Activated T-cell treated with anti-CD3 and anti-CD28 coated beads, Interleukin-2, amount 50 U/mL, for 4 hours (primary cell): ENCODE data around the gene PXK. TPM values are rescaled to one million over a fixed set of nuclear protein-coding genes. Genes with fewer than 3 reads are reported as not detected.

ENCODE experiments used
- ATAC-seq, 2 donors: fragments of 200-7000 bp; cut with Tn5 transposase; one replicate each; pipeline ENCODE4 v1.10.0; 2021
- DNase-seq: peaks from one replicate; pipeline ENCODE4 v3.0.0-alpha.2; 2020
- H3K27me3 Mint-ChIP-seq: one replicate; pipeline ENCODE4 v1.8.0; 2021; ENCODE audit warnings: low read depth, mixed read lengths
- H3K36me3 Mint-ChIP-seq: one replicate; pipeline ENCODE4 v1.8.0; 2022; ENCODE audit warnings: mixed read lengths; ENCODE audit not compliant: insufficient read depth
- H3K4me1 Mint-ChIP-seq: one replicate; pipeline ENCODE4 v1.8.0; 2021; ENCODE audit warnings: low read depth, mixed read lengths
- H3K4me3 Mint-ChIP-seq: one replicate; pipeline ENCODE4 v1.8.0; 2021; ENCODE audit warnings: mild to moderate bottlenecking, moderate library complexity, mixed read lengths
- H3K9me3 Mint-ChIP-seq: one replicate; pipeline ENCODE4 v1.8.0; 2021; ENCODE audit warnings: mixed read lengths
- total RNA-seq, 3 donors: library from RNA; stranded (reverse); gene quantifications; one replicate each; pipeline ENCODE4 v1.2.1, GENCODE V29; 2021

Gene PXK
- total RNA-seq, 3 donors from 2014 or later, result 30.1 to 40.2 (median 32.2) TPM

GRCh38 chr3:58370407-58370806 lies 37.7 kb downstream of the PXK start:
- ATAC-seq (no peak), DNase-seq (no peak)
- no peaks in the 10 kb centered on the region for H3K27me3 Mint-ChIP-seq
- no peak overlapping the region for H3K4me3 Mint-ChIP-seq
- H3K4me1 Mint-ChIP-seq, result peaks cover 4% of the 10 kb centered on the region
- H3K9me3 Mint-ChIP-seq, result no peaks in the 10 kb centered on the region
- H3K36me3 Mint-ChIP-seq, result peaks cover 22% of the 10 kb centered on the region

GRCh38 chr3:58371754-58372153 lies 39.1 kb downstream of the PXK start:
- H3K27me3 Mint-ChIP-seq, result no peaks in the 10 kb centered on the region
- H3K4me1 Mint-ChIP-seq, result no peaks in the 10 kb centered on the region
- ATAC-seq (no peak), DNase-seq (no peak)
- H3K36me3 Mint-ChIP-seq, result peaks cover 13% of the 10 kb centered on the region
- no peak overlapping the region for H3K4me3 Mint-ChIP-seq
- H3K9me3 Mint-ChIP-seq, result no peaks in the 10 kb centered on the region

GRCh38 chr3:58375254-58375653 lies 42.6 kb downstream of the PXK start:
- Mint-ChIP-seq H3K4me1 (no peaks in the 10 kb centered on the region), H3K9me3 (no peaks in the 10 kb centered on the region), H3K36me3 (peaks cover 7% of the 10 kb centered on the region), H3K4me3 (no peak overlapping the region), H3K27me3 (no peaks in the 10 kb centered on the region)
- ATAC-seq (no peak), DNase-seq (no peak)

GRCh38 chr3:58377168-58377567 lies 44.5 kb downstream of the PXK start:
- peaks cover 7% of the 10 kb centered on the region for H3K36me3 Mint-ChIP-seq
- no peaks in the 10 kb centered on the region for H3K27me3 Mint-ChIP-seq
- ATAC-seq, result no peak
- H3K4me1 Mint-ChIP-seq, result no peaks in the 10 kb centered on the region
- H3K9me3 Mint-ChIP-seq, result no peaks in the 10 kb centered on the region
- H3K4me3 Mint-ChIP-seq, result no peak overlapping the region
- DNase-seq, result no peak

GRCh38 chr3:58377750-58378149 lies 45.1 kb downstream of the PXK start:
- DNase-seq (no peak), ATAC-seq (no peak)
- Mint-ChIP-seq H3K36me3 (peaks cover 7% of the 10 kb centered on the region), H3K4me1 (no peaks in the 10 kb centered on the region), H3K9me3 (no peaks in the 10 kb centered on the region), H3K27me3 (no peaks in the 10 kb centered on the region), H3K4me3 (no peak overlapping the region)

- ATAC-seq (no peak), DNase-seq (no peak)
- Mint-ChIP-seq H3K36me3 (peaks cover 8% of the 10 kb centered on the region), H3K9me3 (no peaks in the 10 kb centered on the region), H3K27me3 (no peaks in the 10 kb centered on the region), H3K4me3 (no peak overlapping the region), H3K4me1 (no peaks in the 10 kb centered on the region)
Measured at GRCh38 chr3:58379351-58380073, 46.8 kb downstream of the PXK start.

GRCh38 chr3:58383476-58383875 lies 50.8 kb downstream of the PXK start:
- no peak overlapping the region for H3K4me3 Mint-ChIP-seq
- DNase-seq (no peak), ATAC-seq (no peak)
- no peaks in the 10 kb centered on the region for H3K9me3 Mint-ChIP-seq
- peaks cover 8% of the 10 kb centered on the region for H3K36me3 Mint-ChIP-seq
- no peaks in the 10 kb centered on the region for H3K4me1 Mint-ChIP-seq
- H3K27me3 Mint-ChIP-seq, result no peaks in the 10 kb centered on the region

- H3K36me3 Mint-ChIP-seq, result peaks cover 8% of the 10 kb centered on the region
- no peaks in the 10 kb centered on the region for H3K4me1 Mint-ChIP-seq
- no peak overlapping the region for H3K4me3 Mint-ChIP-seq
- no peaks in the 10 kb centered on the region for H3K9me3 Mint-ChIP-seq
- ATAC-seq, result no peak
- no peak for DNase-seq
- H3K27me3 Mint-ChIP-seq, result no peaks in the 10 kb centered on the region
Measured at GRCh38 chr3:58383904-58384303, 51.2 kb downstream of the PXK start.

- no peaks in the 10 kb centered on the region for H3K27me3 Mint-ChIP-seq
- peaks cover 8% of the 10 kb centered on the region for H3K36me3 Mint-ChIP-seq
- ATAC-seq, result no peak
Measured at GRCh38 chr3:58384381-58385090, 51.8 kb downstream of the PXK start.

GRCh38 chr3:58386626-58387365 lies 54.1 kb downstream of the PXK start:
- Mint-ChIP-seq H3K4me1 (no peaks in the 10 kb centered on the region), H3K27me3 (no peaks in the 10 kb centered on the region), H3K36me3 (peaks cover 19% of the 10 kb centered on the region), H3K9me3 (no peaks in the 10 kb centered on the region), H3K4me3 (no peak overlapping the region)
- DNase-seq (no peak), ATAC-seq (no peak)

More at GRCh38 chr3:58384381-58385090, 51.8 kb downstream of the PXK start:
- no peak for DNase-seq
- Mint-ChIP-seq H3K4me3 (no peak overlapping the region), H3K4me1 (no peaks in the 10 kb centered on the region), H3K9me3 (no peaks in the 10 kb centered on the region)

- H3K4me1 Mint-ChIP-seq, result no peaks in the 10 kb centered on the region
- H3K4me3 Mint-ChIP-seq, result no peak overlapping the region
- H3K27me3 Mint-ChIP-seq, result no peaks in the 10 kb centered on the region
- DNase-seq, result no peak
- ATAC-seq, result no peak
- no peaks in the 10 kb centered on the region for H3K9me3 Mint-ChIP-seq
- peaks cover 23% of the 10 kb centered on the region for H3K36me3 Mint-ChIP-seq
Measured at GRCh38 chr3:58387650-58388546, 55.2 kb downstream of the PXK start.

GRCh38 chr3:58388550-58389091 lies 55.9 kb downstream of the PXK start:
- ATAC-seq (no peak), DNase-seq (no peak)
- H3K9me3 Mint-ChIP-seq, result no peaks in the 10 kb centered on the region
- no peak overlapping the region for H3K4me3 Mint-ChIP-seq
- no peaks in the 10 kb centered on the region for H3K4me1 Mint-ChIP-seq
- no peaks in the 10 kb centered on the region for H3K27me3 Mint-ChIP-seq
- H3K36me3 Mint-ChIP-seq, result peaks cover 20% of the 10 kb centered on the region

GRCh38 chr3:58391156-58391865 lies 58.6 kb downstream of the PXK start:
- Mint-ChIP-seq H3K4me1 (no peaks in the 10 kb centered on the region), H3K4me3 (no peak overlapping the region), H3K36me3 (peaks cover 25% of the 10 kb centered on the region), H3K9me3 (no peaks in the 10 kb centered on the region), H3K27me3 (no peaks in the 10 kb centered on the region)
- DNase-seq (no peak), ATAC-seq (no peak)
